GM13977 (cell line): ENCODE results near the gene LIPE.
"Not testable (repeated sequence)": the region's sequence is repeated elsewhere in the genome, so short reads cannot be mapped to it uniquely, and the experiment has no call there.

Experiments
- DNase-seq: peaks from one replicate; pipeline ENCODE4 v3.0.0; 2012; ENCODE audit warnings: low spot score
- in situ Hi-C: fragments of 300-500 bp; cut with MboI; formaldehyde crosslinking; loops from one replicate; pipeline ENCODE4 v1.12.0; 2022; ENCODE audit warnings: low sequenced_read_pairs, low pct_unique_long_range_greater_than_20kb, mixed read lengths, inconsistent platforms; ENCODE audit not compliant: unreplicated experiment
- TF ChIP-seq, protein P1 (sequence below): IDR thresholded peaks from 2 replicates; pipeline ENCODE4 v1.5.1; 2012; ENCODE audit warnings: mild to moderate bottlenecking, control low read depth; ENCODE audit not compliant: insufficient read depth; ENCODE audit errors: extremely low read depth, missing control alignments

The LIPE gene

DNA sequence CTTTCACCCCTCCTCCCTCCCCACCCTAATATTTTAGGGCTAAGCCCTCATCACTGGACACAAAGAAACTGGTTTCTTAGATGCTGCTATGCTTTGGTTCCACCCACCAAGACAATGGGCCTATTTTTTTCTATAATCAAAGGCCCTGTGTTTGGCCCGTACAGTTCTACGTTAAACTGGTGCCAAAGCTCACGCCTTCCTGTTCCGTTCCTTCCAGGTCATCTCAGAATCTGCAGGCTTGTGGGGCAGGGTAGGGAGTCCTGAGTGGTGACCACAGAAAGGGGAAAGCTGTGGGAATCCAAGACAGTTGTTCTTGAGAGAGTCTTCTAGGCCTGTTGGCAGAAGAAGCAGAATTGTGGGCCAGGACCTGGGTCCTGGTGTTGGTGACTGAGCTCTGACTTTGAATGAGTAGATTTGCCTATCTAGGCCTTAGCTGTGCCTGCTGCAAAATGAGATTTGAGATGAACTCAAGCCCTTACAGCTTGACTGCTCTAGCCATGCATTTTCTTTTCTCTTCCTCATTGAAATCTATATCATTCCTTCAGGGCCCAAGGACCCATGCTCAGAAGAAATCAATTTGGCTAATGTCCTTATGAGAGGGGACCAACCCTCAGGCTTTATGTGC lies 34.6 kb upstream of the LIPE start:
- in situ Hi-C loops, result no loop called here
- no peak for DNase-seq
- TF ChIP-seq, protein P1, sequence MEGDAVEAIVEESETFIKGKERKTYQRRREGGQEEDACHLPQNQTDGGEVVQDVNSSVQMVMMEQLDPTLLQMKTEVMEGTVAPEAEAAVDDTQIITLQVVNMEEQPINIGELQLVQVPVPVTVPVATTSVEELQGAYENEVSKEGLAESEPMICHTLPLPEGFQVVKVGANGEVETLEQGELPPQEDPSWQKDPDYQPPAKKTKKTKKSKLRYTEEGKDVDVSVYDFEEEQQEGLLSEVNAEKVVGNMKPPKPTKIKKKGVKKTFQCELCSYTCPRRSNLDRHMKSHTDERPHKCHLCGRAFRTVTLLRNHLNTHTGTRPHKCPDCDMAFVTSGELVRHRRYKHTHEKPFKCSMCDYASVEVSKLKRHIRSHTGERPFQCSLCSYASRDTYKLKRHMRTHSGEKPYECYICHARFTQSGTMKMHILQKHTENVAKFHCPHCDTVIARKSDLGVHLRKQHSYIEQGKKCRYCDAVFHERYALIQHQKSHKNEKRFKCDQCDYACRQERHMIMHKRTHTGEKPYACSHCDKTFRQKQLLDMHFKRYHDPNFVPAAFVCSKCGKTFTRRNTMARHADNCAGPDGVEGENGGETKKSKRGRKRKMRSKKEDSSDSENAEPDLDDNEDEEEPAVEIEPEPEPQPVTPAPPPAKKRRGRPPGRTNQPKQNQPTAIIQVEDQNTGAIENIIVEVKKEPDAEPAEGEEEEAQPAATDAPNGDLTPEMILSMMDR, result no peak

DNA sequence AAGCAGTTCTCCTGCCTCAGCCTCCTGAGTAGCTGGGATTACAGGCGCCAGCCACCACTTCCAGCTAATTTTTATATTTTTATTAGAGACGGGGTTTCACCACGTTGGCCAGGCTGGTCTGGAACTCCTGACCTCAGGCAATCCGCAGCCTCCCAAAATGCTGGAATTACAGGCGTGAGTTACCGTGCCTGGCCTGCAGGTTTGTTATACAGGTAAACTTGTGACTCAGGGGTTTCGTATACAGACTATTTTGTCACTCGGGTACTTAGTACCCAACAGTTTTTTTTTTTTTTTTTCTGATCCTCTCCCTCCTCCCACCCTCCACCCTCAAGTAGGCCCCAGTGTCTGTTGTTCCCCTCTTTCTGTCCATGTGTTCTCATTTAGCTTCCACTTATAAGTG lies 34.0 kb upstream of the LIPE start:
- in situ Hi-C loops, DNase-seq: not testable (repeated sequence)

DNA sequence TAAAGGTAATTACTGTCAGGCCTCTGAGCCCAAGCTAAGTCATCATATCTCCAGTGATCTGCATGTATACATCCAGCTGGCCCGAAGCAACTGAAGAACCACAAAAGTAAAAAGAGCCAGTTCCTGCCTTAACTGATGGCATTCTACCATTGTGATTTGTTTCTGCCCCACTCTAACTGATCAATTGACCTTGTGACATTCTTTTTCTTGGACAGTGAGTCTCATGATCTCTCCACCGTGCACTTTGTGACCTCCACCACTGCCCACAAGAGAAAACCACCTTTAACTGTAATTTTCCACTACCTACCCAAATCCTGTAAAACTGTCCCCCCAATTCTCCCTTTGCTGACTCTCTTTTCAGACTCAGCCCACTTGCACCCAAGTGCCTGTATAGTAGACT lies 32.7 kb upstream of the LIPE start:
- in situ Hi-C loops, result no loop called here
- TF ChIP-seq, protein P1, result no peak
- no peak for DNase-seq

DNA sequence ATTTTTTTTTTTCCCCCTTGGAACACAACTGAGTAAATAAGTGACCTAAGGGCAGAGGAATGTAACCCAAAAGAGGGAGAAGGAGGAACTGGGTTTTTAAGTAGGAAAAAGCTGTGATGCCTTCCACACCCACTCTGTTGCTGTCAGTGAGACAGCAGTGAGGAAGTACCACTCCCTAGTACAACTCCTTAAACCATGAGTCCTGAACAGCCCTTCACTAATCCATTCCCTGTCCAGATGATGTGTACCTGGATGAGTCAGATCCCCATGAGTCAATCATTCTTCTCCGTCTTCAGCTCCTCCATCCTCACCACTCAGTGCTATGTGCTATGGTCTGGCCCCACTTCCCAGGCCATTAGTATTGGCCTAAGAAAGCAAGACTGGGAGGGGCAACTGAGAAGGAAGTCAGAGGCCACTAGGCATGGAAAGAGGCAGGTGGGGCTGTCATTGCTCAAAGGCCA lies 28.5 kb upstream of the LIPE start:
- no peak for DNase-seq
- TF ChIP-seq, protein P1, result no peak

DNA sequence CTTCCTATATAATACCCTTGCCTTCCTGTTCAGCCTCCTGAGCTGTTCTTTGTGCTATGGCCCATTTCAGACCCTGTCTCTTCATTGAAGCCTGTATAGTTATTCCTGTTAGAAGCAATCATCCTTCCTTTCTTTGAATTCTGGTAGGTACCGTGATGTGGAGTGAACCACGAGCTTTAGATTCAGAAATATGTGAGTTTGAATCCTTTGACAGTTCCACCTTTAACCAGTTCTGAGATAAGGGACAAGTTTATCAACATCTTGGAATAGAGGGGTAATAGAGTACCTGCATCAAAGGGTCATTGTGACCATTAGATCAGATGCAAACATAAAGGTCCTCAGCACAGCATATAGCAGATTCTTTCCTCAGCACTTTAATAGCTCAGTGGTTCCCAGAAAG lies 27.9 kb upstream of the LIPE start:
- TF ChIP-seq, protein P1, result no peak
- in situ Hi-C loops, result no loop called here
- DNase-seq, result no peak

More for the DNA sequence above, 28.5 kb upstream of the LIPE start:
- in situ Hi-C loops, result no loop called here

DNA sequence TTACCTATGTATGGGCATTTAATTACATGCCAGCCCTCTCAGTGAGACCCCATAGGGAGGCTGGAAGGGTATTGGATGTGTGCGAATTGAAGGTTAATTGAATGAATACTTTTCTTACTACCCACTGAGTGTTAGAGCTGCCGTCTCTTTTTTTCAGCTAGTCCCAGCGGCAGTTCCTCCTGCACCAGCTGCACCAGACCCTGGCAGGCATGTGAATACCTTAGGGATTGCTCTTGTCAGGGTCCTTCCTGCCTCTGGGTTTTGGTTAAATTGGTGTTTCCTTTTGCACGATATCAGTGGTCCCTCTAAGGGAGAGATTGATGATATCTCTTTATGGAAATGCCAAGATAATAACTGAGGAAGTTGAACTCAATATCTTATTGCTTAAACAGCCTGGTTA lies 25.4 kb upstream of the LIPE start:
- in situ Hi-C loops, result no loop called here
- no peak for DNase-seq
- TF ChIP-seq, protein P1, result no peak

DNA sequence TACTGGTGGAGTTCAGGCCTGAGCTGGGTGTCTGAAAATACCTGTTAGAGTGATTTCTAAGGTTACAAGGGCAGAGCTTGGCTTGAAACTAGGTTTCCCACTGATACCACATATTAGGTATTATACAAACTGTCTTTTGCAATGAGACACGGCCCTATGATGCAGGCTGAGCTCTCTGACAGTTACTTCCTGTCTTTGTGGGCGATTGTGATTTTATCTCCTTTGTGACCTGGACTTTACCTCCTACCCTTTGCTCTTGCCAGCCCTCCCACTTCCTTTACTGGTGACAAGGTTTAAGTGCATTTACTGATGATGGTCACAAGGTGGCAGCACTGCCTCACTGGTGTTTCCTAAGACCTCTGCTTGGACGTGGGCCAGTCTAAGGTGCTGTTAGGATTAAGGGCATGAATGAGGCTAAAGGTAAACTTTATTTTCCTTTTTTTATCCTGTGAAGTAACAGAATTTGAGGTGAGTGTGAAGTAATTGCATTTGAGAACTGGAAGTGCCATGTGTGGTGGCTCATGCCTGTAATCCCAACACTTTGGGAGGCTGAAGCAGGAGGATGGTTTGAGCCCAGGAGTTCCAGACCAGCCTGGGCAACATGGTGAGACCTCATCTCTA lies 23.2 kb upstream of the LIPE start:
- peak; percentile 80 for DNase-seq
- in situ Hi-C loops, result no loop called here
- TF ChIP-seq, protein P1, result peak; percentile 92

DNA sequence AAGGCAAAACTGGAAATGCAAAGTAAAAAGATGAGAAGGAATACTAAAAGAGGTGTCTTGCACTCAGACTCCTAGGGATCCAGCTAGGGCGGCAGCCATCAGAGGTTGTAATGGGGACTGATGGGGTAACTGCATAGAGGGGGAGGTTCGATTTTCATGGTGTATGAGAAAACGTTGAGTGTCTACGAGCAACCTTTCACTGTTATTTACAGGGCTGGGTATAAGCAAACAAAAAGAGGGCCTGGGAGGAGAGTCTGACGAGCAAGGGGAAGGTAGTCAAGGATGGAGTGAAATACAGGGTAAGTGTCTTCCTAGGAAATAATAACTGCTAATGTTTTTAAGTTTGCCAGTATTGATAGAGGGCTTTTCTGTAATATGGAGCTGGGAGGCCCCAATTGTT lies 21.1 kb upstream of the LIPE start:
- DNase-seq, in situ Hi-C loops: not testable (repeated sequence)
